Measurements from ENCODE around the gene CFLAR.

- TF ChIP-seq, protein P1, sequence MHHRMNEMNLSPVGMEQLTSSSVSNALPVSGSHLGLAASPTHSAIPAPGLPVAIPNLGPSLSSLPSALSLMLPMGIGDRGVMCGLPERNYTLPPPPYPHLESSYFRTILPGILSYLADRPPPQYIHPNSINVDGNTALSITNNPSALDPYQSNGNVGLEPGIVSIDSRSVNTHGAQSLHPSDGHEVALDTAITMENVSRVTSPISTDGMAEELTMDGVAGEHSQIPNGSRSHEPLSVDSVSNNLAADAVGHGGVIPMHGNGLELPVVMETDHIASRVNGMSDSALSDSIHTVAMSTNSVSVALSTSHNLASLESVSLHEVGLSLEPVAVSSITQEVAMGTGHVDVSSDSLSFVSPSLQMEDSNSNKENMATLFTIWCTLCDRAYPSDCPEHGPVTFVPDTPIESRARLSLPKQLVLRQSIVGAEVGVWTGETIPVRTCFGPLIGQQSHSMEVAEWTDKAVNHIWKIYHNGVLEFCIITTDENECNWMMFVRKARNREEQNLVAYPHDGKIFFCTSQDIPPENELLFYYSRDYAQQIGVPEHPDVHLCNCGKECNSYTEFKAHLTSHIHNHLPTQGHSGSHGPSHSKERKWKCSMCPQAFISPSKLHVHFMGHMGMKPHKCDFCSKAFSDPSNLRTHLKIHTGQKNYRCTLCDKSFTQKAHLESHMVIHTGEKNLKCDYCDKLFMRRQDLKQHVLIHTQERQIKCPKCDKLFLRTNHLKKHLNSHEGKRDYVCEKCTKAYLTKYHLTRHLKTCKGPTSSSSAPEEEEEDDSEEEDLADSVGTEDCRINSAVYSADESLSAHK (tag by site-specific recombination; IDR thresholded peaks at IDR 0.05): no peak
- TF ChIP-seq, protein P2, sequence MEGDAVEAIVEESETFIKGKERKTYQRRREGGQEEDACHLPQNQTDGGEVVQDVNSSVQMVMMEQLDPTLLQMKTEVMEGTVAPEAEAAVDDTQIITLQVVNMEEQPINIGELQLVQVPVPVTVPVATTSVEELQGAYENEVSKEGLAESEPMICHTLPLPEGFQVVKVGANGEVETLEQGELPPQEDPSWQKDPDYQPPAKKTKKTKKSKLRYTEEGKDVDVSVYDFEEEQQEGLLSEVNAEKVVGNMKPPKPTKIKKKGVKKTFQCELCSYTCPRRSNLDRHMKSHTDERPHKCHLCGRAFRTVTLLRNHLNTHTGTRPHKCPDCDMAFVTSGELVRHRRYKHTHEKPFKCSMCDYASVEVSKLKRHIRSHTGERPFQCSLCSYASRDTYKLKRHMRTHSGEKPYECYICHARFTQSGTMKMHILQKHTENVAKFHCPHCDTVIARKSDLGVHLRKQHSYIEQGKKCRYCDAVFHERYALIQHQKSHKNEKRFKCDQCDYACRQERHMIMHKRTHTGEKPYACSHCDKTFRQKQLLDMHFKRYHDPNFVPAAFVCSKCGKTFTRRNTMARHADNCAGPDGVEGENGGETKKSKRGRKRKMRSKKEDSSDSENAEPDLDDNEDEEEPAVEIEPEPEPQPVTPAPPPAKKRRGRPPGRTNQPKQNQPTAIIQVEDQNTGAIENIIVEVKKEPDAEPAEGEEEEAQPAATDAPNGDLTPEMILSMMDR (tag by site-specific recombination; IDR thresholded peaks at IDR 0.05): no peak
- no peak for TF ChIP-seq ZNF624 (tag by site-specific recombination; IDR thresholded peaks at IDR 0.05)
- TF ChIP-seq ZNF121 (tag by site-specific recombination; IDR thresholded peaks at IDR 0.05): no peak
- TF ChIP-seq REST (tag by site-specific recombination; IDR thresholded peaks at IDR 0.05): no peak
- no peak for TF ChIP-seq YY1 (tag by site-specific recombination; IDR thresholded peaks at IDR 0.05)
- no peak for TF ChIP-seq ZNF639 (tag by site-specific recombination; IDR thresholded peaks at IDR 0.05)
- no peak for TF ChIP-seq ZNF785 (tag by site-specific recombination; IDR thresholded peaks at IDR 0.05)
- TF ChIP-seq ZNF184 (tag by site-specific recombination; IDR thresholded peaks at IDR 0.05): no peak
- no peak for TF ChIP-seq ZNF530 (tag by site-specific recombination; IDR thresholded peaks at IDR 0.05; ENCODE audit: low read depth)
Measured at GRCh38 chr2:201185863-201186262, 69.9 kb downstream of the CFLAR start.

Measured in HEK293 (cell line).